Astrocyte (in vitro differentiated cells and primary cell): ENCODE measurements around the gene ZNF683.

Experiments
- EZH2 ChIP-seq: IDR thresholded peaks from 2 replicates; pipeline ENCODE4 v1.6.1; 2012; ENCODE audit warnings: mild to moderate bottlenecking, low read length, inconsistent platforms; ENCODE audit not compliant: insufficient read depth
- TF ChIP-seq, protein P1 (sequence below): IDR thresholded peaks from 2 replicates; pipeline ENCODE4 v1.5.1; 2011; ENCODE audit warnings: low read depth, mild to moderate bottlenecking, inconsistent platforms, low read length, moderate library complexity; ENCODE audit not compliant: insufficient read depth

DNA sequence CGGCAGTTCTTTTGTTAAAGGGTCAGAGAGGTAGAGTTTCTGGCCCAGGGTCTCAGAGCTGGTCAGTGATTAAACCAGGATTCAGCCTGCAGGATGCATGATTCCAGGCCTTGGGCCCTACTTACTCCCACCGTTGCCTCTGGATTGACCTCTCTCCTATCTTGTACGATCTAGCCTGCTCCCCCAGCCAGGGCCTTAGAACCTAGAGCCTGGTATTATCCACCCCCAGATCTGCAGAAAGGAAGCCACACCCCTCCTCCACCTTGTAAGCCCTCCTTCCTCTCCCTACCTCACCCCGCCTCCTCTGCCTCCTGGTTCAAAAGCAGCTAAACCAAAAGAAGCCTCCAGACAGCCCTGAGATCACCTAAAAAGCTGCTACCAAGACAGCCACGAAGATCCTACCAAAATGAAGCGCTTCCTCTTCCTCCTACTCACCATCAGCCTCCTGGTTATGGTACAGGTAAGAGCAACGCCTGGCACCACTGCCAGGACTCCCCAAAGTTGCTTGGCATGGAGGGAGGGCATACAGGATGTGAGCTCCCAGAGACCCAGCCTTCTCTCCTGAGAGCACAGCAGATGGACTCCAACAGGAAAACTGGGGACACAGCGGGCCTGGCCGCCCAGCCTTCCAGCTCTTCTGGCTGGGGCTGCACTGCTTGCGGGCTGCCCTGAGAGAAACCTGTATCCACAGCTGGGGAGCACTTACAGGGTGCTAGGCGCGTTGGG, 54.8 kb downstream of the ZNF683 start, which contains the start of gene CD52:
- TF ChIP-seq, protein P1, sequence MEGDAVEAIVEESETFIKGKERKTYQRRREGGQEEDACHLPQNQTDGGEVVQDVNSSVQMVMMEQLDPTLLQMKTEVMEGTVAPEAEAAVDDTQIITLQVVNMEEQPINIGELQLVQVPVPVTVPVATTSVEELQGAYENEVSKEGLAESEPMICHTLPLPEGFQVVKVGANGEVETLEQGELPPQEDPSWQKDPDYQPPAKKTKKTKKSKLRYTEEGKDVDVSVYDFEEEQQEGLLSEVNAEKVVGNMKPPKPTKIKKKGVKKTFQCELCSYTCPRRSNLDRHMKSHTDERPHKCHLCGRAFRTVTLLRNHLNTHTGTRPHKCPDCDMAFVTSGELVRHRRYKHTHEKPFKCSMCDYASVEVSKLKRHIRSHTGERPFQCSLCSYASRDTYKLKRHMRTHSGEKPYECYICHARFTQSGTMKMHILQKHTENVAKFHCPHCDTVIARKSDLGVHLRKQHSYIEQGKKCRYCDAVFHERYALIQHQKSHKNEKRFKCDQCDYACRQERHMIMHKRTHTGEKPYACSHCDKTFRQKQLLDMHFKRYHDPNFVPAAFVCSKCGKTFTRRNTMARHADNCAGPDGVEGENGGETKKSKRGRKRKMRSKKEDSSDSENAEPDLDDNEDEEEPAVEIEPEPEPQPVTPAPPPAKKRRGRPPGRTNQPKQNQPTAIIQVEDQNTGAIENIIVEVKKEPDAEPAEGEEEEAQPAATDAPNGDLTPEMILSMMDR: no peak
- TF ChIP-seq EZH2: no peak
